Esophagus muscularis mucosa (tissue), 3 donors: Measurements from ENCODE around the gene C6orf118.

Experiments
- CTCF ChIP-seq, 3 experiments: fragments of 200-600 bp in 2 of 3; fragments of 450-650 bp in 1 of 3; sonication (generic) in 2 of 3; IDR thresholded peaks; one replicate each; pipeline ENCODE4 v1.5.1; 2017 to 2019; ENCODE audit warnings: antibody characterized with exemption in 3 of 3, mild to moderate bottlenecking in 2 of 3, moderate library complexity in 1 of 3
- EP300 ChIP-seq: sonication (generic); formaldehyde crosslinking; IDR thresholded peaks from one replicate; pipeline ENCODE4 v1.6.1; 2017; ENCODE audit warnings: antibody characterized with exemption

- TF ChIP-seq CTCF (IDR thresholded peaks at IDR 0.05) (no peak), EP300 (no peak)
Measured at GRCh38 chr6:165321150-165321549, 11.7 kb upstream of the C6orf118 start.
